CD4-positive, alpha-beta memory T cell (primary cell): ENCODE measurements around the gene TMEM184B. TPM values are rescaled to one million over a fixed set of nuclear protein-coding genes. Genes with fewer than 3 reads are reported as not detected.

ENCODE experiments used
- CTCF ChIA-PET: fragments of 350-600 bp; sonication (Branson Sonifier 250); formaldehyde crosslinking; loops from one replicate; lab custom pipeline; 2021; ENCODE audit warnings: inconsistent platforms; ENCODE audit not compliant: partially characterized antibody; lab: Charles Lee
- POLR2A ChIA-PET: fragments of 350-600 bp; sonication (Branson Sonifier 250); formaldehyde crosslinking; loops from one replicate; lab custom pipeline; 2021; ENCODE audit not compliant: partially characterized antibody; lab: Charles Lee
- DNase-seq, 5 donors: peaks; one replicate each; pipeline versions ENCODE4 v3.0.0 to v3.0.0-alpha.2; 2020 to 2022; ENCODE audit warnings: mixed read lengths in 1 of 5
- H3K27ac ChIP-seq: one replicate; pipeline ENCODE4 v1.7.0; 2013; ENCODE audit warnings: low read depth, low read length
- H3K27me3 ChIP-seq: 2 replicates; pipeline ENCODE4 v1.7.0; 2013; ENCODE audit warnings: mild to moderate bottlenecking, low read length, moderate library complexity; ENCODE audit not compliant: insufficient read depth
- H3K36me3 ChIP-seq: 2 replicates; pipeline ENCODE4 v1.7.0; 2013; ENCODE audit warnings: mild to moderate bottlenecking, low read length, moderate library complexity; ENCODE audit not compliant: insufficient read depth
- H3K4me1 ChIP-seq: 2 replicates; pipeline ENCODE4 v1.7.0; 2013; ENCODE audit warnings: mild to moderate bottlenecking, low read length, moderate library complexity; ENCODE audit not compliant: insufficient read depth
- H3K4me3 ChIP-seq, 2 donors: one replicate each; pipeline ENCODE4 v1.7.0; 2013; ENCODE audit warnings: low read length in 2 of 2, mild to moderate bottlenecking in 1 of 2
- H3K9me3 ChIP-seq, 2 donors: one replicate each; pipeline ENCODE4 v1.7.0; 2013; ENCODE audit warnings: low read length in 2 of 2, control low read depth in 1 of 2; ENCODE audit not compliant: control insufficient read depth in 1 of 2
- H3K27ac Mint-ChIP-seq, 7 donors: one replicate each; pipeline ENCODE4 v1.8.0; 2020 to 2021; ENCODE audit warnings: mixed read lengths in 7 of 7, mild to moderate bottlenecking in 6 of 7, inconsistent platforms in 3 of 7, moderate library complexity in 3 of 7
- H3K27me3 Mint-ChIP-seq, 2 donors: one replicate each; pipeline ENCODE4 v1.8.0; 2020 to 2021; ENCODE audit warnings: mixed read lengths in 2 of 2
- H3K36me3 Mint-ChIP-seq, 2 donors: one replicate each; pipeline ENCODE4 v1.8.0; 2020 to 2021; ENCODE audit warnings: mixed read lengths in 2 of 2, inconsistent platforms in 1 of 2, mild to moderate bottlenecking in 1 of 2
- H3K4me1 Mint-ChIP-seq, 4 donors: one replicate each; pipeline ENCODE4 v1.8.0; 2020 to 2021; ENCODE audit warnings: mixed read lengths in 4 of 4, mild to moderate bottlenecking in 1 of 4
- H3K4me3 Mint-ChIP-seq, 8 donors: one replicate each; pipeline ENCODE4 v1.8.0; 2020 to 2021; ENCODE audit warnings: mixed read lengths in 8 of 8, mild to moderate bottlenecking in 7 of 8, moderate library complexity in 6 of 8, inconsistent platforms in 3 of 8
- H3K9me3 Mint-ChIP-seq, 8 donors: one replicate each; pipeline ENCODE4 v1.8.0; 2020 to 2021; ENCODE audit warnings: mixed read lengths in 8 of 8, mild to moderate bottlenecking in 5 of 8, inconsistent platforms in 3 of 8, moderate library complexity in 1 of 8
- intact Hi-C: fragments of 100-400 bp; cut with micrococcal nuclease; formaldehyde crosslinking; loops from one replicate; pipeline ENCODE4 v1.15.1; 2023
- polyA plus RNA-seq, 2 donors: library from polyadenylated mRNA; unstranded; fragments of 300-500 nt; fragmentation: Illumina TruSeq; gene quantifications; one replicate each; pipeline ENCODE4 v1.2.3, GENCODE V29; 2021
- total RNA-seq, 2 experiments: library from RNA; stranded (reverse); gene quantifications; one replicate each; pipeline ENCODE4 v1.2.3, GENCODE V29; 2021

Gene TMEM184B
- total and polyA plus RNA-seq, 4 experiments from 2014 or later: 9.0 to 36.6 (median 29.7) TPM

GRCh38 chr22:38192475-38192863 is 80.3 kb downstream of the TMEM184B start:
- no peaks in the 10 kb centered on the region for H3K36me3 ChIP-seq
- Mint-ChIP-seq H3K4me1 (peaks cover 0 to 5% (median under 1%) of the 10 kb centered on the region in 4 donors), H3K27me3 (no peaks in the 10 kb centered on the region), H3K27ac (peak overlapping the region in 1 of 7 donors; percentile 7), H3K4me3 (no peak overlapping the region), H3K9me3 (peaks cover 0 to 1% (median 0%) of the 10 kb centered on the region in 8 donors), H3K36me3 (no peaks in the 10 kb centered on the region)
- ChIA-PET CTCF (no interaction called here), POLR2A (interaction anchor here (0.6 to 1.6 kb wide), 3 partner anchors 9 to 22 kb away, joined by 3 to 4 read pairs (median 3); partner anchors contain the start of gene MAFF)
- H3K4me3 ChIP-seq: no peak overlapping the region
- no peak overlapping the region for H3K27ac ChIP-seq
- no peaks in the 10 kb centered on the region for H3K27me3 ChIP-seq
- H3K9me3 ChIP-seq: no peaks in the 10 kb centered on the region
- intact Hi-C loops: no loop called here
- H3K4me1 ChIP-seq: no peaks in the 10 kb centered on the region
- DNase-seq: no peak

GRCh38 chr22:38191731-38192474 is 80.9 kb downstream of the TMEM184B start:
- peaks cover 0 to 1% (median 0%) of the 10 kb centered on the region in 8 donors for H3K9me3 Mint-ChIP-seq
- H3K9me3 ChIP-seq: no peaks in the 10 kb centered on the region
- ChIA-PET POLR2A (interaction anchor here (0.6 to 1.6 kb wide), 3 partner anchors 9 to 23 kb away, joined by 3 to 4 read pairs (median 3); partner anchors contain the start of gene MAFF), CTCF (no interaction called here)
- no peaks in the 10 kb centered on the region for H3K36me3 ChIP-seq
- no peak overlapping the region for H3K4me3 Mint-ChIP-seq
- H3K4me1 Mint-ChIP-seq: peaks cover 0 to 5% (median under 1%) of the 10 kb centered on the region in 4 donors
- no peak overlapping the region for H3K4me3 ChIP-seq
- H3K36me3 Mint-ChIP-seq: no peaks in the 10 kb centered on the region
- no peaks in the 10 kb centered on the region for H3K4me1 ChIP-seq
- peak overlapping the region in 1 of 7 donors; percentile 48 for H3K27ac Mint-ChIP-seq
- H3K27me3 ChIP-seq: no peaks in the 10 kb centered on the region
- no peak for DNase-seq
- H3K27ac ChIP-seq: no peak overlapping the region
- no peaks in the 10 kb centered on the region for H3K27me3 Mint-ChIP-seq
- intact Hi-C loops: no loop called here

- Mint-ChIP-seq H3K36me3 (no peaks in the 10 kb centered on the region), H3K4me3 (no peak overlapping the region), H3K9me3 (peaks cover 0 to 1% (median 0%) of the 10 kb centered on the region in 8 donors), H3K4me1 (peaks cover 0 to 5% (median under 1%) of the 10 kb centered on the region in 4 donors), H3K27me3 (no peaks in the 10 kb centered on the region), H3K27ac (no peak overlapping the region)
- H3K4me3 ChIP-seq: no peak overlapping the region
- no peaks in the 10 kb centered on the region for H3K27me3 ChIP-seq
- ChIA-PET CTCF (no interaction called here), POLR2A (no interaction called here)
- H3K36me3 ChIP-seq: no peaks in the 10 kb centered on the region
- H3K27ac ChIP-seq: no peak overlapping the region
- intact Hi-C loops: no loop called here
- no peak for DNase-seq
- H3K4me1 ChIP-seq: no peaks in the 10 kb centered on the region
- no peaks in the 10 kb centered on the region for H3K9me3 ChIP-seq
These were observed 81.8 kb downstream of the TMEM184B start for GRCh38 chr22:38191055-38191454.

GRCh38 chr22:38190581-38190980 is 82.2 kb downstream of the TMEM184B start:
- POLR2A ChIA-PET: no interaction called here

GRCh38 chr22:38189104-38189503 is 83.7 kb downstream of the TMEM184B start:
- POLR2A ChIA-PET: no interaction called here
- Mint-ChIP-seq H3K9me3 (peaks cover 0 to 1% (median 0%) of the 10 kb centered on the region in 8 donors), H3K4me1 (peaks cover 0 to under 1% (median 0%) of the 10 kb centered on the region in 4 donors), H3K27me3 (no peaks in the 10 kb centered on the region), H3K4me3 (no peak overlapping the region), H3K27ac (no peak overlapping the region), H3K36me3 (no peaks in the 10 kb centered on the region)
- no peak for DNase-seq
- intact Hi-C loops: no loop called here
- Histone ChIP-seq H3K4me1 (no peaks in the 10 kb centered on the region), H3K27me3 (no peaks in the 10 kb centered on the region), H3K27ac (no peak overlapping the region), H3K9me3 (no peaks in the 10 kb centered on the region), H3K36me3 (no peaks in the 10 kb centered on the region), H3K4me3 (no peak overlapping the region)
- CTCF ChIA-PET: no interaction called here

More at GRCh38 chr22:38190581-38190980, 82.2 kb downstream of the TMEM184B start:
- Mint-ChIP-seq H3K36me3 (no peaks in the 10 kb centered on the region), H3K9me3 (peaks cover 0 to 1% (median 0%) of the 10 kb centered on the region in 8 donors), H3K27me3 (no peaks in the 10 kb centered on the region), H3K27ac (no peak overlapping the region), H3K4me1 (peaks cover 0 to 5% (median under 1%) of the 10 kb centered on the region in 4 donors), H3K4me3 (no peak overlapping the region)
- Histone ChIP-seq H3K27me3 (no peaks in the 10 kb centered on the region), H3K36me3 (no peaks in the 10 kb centered on the region), H3K27ac (no peak overlapping the region), H3K9me3 (no peaks in the 10 kb centered on the region), H3K4me3 (no peak overlapping the region), H3K4me1 (no peaks in the 10 kb centered on the region)
- CTCF ChIA-PET: no interaction called here
- no peak for DNase-seq
- intact Hi-C loops: no loop called here

GRCh38 chr22:38187413-38188212 is 85.2 kb downstream of the TMEM184B start:
- H3K4me1 ChIP-seq: no peaks in the 10 kb centered on the region
- Mint-ChIP-seq H3K27ac (no peak overlapping the region), H3K4me3 (no peak overlapping the region), H3K36me3 (no peaks in the 10 kb centered on the region), H3K9me3 (peaks cover 0 to 1% (median 0%) of the 10 kb centered on the region in 8 donors), H3K27me3 (no peaks in the 10 kb centered on the region), H3K4me1 (peaks cover 0 to 1% (median 0%) of the 10 kb centered on the region in 4 donors)
- H3K27ac ChIP-seq: no peak overlapping the region
- H3K4me3 ChIP-seq: no peak overlapping the region
- no peaks in the 10 kb centered on the region for H3K9me3 ChIP-seq
- ChIA-PET CTCF (interaction anchor here (0.6 kb wide), 1 partner anchor 20 kb away, joined by 3 read pairs; no protein-coding TSS in a partner anchor), POLR2A (no interaction called here)
- intact Hi-C loops: no loop called here
- no peaks in the 10 kb centered on the region for H3K36me3 ChIP-seq
- DNase-seq: no peak
- H3K27me3 ChIP-seq: no peaks in the 10 kb centered on the region

GRCh38 chr22:38186429-38186828 is 86.4 kb downstream of the TMEM184B start:
- no peaks in the 10 kb centered on the region for H3K27me3 Mint-ChIP-seq
- intact Hi-C loops: no loop called here
- Histone ChIP-seq H3K27me3 (no peaks in the 10 kb centered on the region), H3K9me3 (no peaks in the 10 kb centered on the region), H3K4me1 (no peaks in the 10 kb centered on the region), H3K36me3 (no peaks in the 10 kb centered on the region), H3K4me3 (no peak overlapping the region), H3K27ac (no peak overlapping the region)
- H3K4me3 Mint-ChIP-seq: no peak overlapping the region
- H3K4me1 Mint-ChIP-seq: peaks cover 2 to 8% (median 5%) of the 10 kb centered on the region in 4 donors
- ChIA-PET CTCF (no interaction called here), POLR2A (interaction anchor here (0.6 to 1.2 kb wide), 2 partner anchors 10 to 15 kb away, joined by 3 to 4 read pairs; partner anchors contain the start of gene MAFF)
- DNase-seq: no peak
- peaks cover 0 to 1% (median 0%) of the 10 kb centered on the region in 8 donors for H3K9me3 Mint-ChIP-seq
- peak overlapping the region in 1 of 7 donors; percentile 48 for H3K27ac Mint-ChIP-seq
- H3K36me3 Mint-ChIP-seq: peaks cover 0 to 2% of the 10 kb centered on the region in 2 donors
